Activated gamma-delta T cell treated with anti-CD3 and anti-CD28 coated beads, Interleukin-2, amount 50 U/mL, for 16 hours (primary cell): Measurements from ENCODE around the gene RBM34.

ENCODE experiments used
- DNase-seq: peaks from one replicate; pipeline ENCODE4 v3.0.0-alpha.2; 2020; ENCODE audit warnings: low read depth

RBM34 gene

DNA sequence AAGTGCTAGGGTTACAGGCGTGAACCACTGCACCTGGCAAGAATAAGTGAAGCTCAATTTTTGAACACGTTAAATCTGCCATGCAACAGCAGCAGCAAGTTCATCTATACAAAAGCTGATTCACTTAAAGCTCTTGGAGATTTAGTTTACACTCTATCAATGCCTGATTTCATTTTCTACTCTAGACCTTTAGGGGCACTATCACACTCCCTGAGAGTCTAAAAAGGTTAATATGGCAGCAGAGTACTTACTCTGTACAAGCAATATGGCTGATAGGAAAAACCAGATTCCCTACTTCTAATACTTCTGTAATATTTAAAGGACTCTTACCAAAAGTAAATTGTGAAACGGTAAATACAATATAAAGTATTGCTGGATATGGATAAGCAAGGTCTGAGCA lies 4.8 kb downstream of the RBM34 start:
- no peak for DNase-seq

DNA sequence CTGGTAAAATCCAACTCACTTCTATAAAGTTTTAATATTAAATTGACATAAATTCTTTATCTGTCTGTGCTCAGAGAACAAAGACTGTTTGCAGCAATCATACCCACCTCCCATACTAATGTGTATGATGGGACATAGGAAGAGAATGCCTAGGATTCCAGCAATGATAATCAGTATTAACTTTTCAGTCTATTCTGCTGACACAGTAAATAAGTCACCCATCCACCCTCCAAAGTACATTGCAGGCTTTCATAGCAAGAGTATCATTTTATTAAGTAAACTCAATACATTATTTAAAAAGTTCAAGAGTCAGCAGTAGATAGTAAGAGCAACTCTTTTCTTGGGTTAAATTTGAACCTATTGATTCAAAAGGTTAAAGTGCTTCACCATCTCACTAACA lies 8.8 kb downstream of the RBM34 start:
- no peak for DNase-seq

- DNase-seq, result no peak
Observed at GRCh38 chr1:235151033-235151432, 10.0 kb downstream of the RBM34 start.

- no peak for DNase-seq
Observed at GRCh38 chr1:235149824-235150223, 11.2 kb downstream of the RBM34 start.

DNA sequence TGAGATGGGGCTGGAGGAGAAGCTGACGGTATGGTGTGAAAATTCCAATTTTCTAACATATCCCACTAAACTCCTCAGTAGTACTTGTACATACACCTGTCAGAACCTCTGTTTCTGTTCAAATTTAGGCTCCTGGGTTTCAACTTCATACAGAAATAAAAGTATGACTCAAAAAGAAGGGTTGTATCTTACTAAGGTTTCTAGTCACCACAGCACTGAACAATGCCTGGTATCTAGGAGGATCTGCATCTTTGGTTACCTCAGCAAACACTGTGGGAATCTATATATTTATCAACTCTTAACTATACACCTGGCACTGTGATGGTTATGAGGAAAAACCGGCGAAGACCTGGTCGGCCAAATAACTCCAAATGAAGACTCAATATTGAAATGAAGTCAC lies 13.8 kb downstream of the RBM34 start:
- DNase-seq, result no peak

DNA sequence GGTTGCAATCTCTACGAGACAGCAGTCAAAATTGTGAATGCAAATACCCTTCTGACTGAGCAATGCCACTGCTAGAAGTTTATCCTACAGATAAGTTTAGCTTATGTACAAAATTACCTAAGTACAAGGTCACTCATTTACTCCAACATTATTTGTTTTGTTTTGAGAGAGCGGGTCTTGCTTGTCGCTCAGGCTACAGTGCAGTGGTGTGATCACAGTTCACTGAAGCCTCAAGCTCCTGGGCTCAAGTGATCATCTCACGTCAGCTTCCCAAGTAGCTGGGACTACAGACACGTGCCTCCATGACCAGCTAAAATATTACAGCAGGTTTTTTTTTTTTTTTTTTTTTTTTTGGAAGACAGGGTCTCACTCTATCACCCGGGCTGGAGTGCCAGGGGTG lies 15.4 kb downstream of the RBM34 start:
- no peak for DNase-seq

DNA sequence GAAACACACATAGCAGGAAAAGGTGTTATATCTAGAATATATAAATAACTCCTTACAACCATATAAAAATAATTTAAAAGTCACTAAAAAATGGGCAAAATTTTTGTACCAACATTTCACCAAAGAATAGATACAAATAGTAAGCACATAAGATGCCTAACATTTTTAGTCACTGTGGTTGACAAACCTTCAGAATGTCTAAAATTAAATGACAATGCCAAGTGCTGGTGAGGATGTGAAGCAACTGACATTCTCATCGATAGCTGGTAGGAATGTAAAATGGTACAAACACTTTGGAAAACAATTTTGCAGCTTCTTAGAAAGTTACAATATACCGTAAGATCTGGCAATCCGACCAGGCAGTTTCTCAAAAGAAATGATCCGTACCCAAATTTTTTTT lies 18.1 kb downstream of the RBM34 start:
- DNase-seq, result no peak

DNA sequence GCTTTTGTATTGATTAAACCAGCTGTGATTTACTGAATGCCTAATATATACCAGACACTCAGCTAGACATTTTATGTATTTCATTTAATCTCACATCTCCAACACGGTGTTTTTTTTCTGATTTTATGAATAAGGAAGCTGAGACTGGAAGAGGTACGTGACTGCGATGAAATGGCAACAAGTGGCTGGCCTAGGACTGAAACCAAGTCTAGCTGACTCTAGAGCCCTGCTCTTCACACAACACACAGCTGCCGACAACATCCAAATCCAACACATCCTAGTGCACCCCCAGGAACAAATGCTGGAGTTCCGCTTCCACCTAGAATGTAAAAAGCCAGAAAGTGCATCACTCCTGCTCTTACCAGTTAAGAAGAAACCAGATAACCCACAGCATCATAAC lies 21.7 kb downstream of the RBM34 start:
- DNase-seq, result no peak

- DNase-seq, result no peak
Observed at GRCh38 chr1:235138821-235139220, 22.2 kb downstream of the RBM34 start.

GRCh38 chr1:235136111-235136510 lies 24.9 kb downstream of the RBM34 start:
- no peak for DNase-seq

DNA sequence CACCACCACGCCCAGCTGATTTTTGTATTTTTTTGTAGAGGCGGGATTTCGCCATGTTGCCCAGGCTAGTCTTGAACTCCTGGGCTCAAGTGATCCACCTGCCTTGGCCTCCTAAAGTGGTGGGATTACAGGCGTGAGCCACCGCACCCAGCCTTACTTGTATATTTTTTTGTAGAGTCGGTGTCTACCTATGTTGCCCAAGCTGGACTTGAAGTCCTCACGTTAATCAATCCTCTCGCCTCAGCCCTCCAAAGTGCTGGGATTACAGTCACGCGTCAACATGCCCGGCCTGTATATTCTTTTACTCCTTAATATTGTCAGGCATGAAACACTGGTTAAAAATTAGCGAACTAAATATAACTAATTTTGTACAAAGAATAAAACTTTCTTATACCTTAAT lies 26.9 kb downstream of the RBM34 start:
- no peak for DNase-seq

GRCh38 chr1:235133086-235133485 lies 28.0 kb downstream of the RBM34 start:
- DNase-seq, result no peak

GRCh38 chr1:235131961-235132360 lies 29.1 kb downstream of the RBM34 start:
- no peak for DNase-seq

GRCh38 chr1:235130766-235131270 lies 30.2 kb downstream of the RBM34 start:
- no peak for DNase-seq

- no peak for DNase-seq
Observed at GRCh38 chr1:235129774-235130570, 31.1 kb downstream of the RBM34 start.

GRCh38 chr1:235128456-235129328 lies 32.4 kb downstream of the RBM34 start, which contains the start of gene TOMM20:
TOMM20 (minus strand) TSS chr1:235128837; CDS start chr1:235128715, 122 bp downstream.
- peak; percentile 92 for DNase-seq

- DNase-seq, result no peak
Observed at GRCh38 chr1:235127732-235128455, 33.2 kb downstream of the RBM34 start.

GRCh38 chr1:235127203-235127602 lies 33.8 kb downstream of the RBM34 start:
- DNase-seq, result no peak

GRCh38 chr1:235124665-235125064 lies 36.4 kb downstream of the RBM34 start:
- DNase-seq, result no peak

GRCh38 chr1:235124111-235124510 lies 36.9 kb downstream of the RBM34 start:
- no peak for DNase-seq

DNA sequence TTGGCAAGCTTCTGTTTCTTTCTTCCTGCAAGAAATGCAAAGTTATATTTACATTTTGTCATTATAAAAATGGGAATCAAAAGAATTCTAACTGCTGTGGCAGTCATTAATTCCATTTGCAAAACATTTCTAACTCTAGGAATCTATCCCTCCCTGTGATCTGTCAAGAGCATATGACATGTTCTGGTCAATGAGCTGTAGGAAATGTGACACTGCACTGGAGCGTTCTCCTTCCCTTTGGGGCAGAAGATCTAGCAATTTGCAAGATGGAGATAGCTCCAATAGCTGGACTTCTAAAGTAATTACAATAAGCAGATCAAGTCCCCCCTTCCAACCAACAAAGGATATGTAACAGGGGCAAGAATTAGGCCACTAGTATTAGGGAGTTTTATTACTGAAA lies 38.7 kb downstream of the RBM34 start:
- DNase-seq, result no peak

GRCh38 chr1:235113183-235113917 lies 47.7 kb downstream of the RBM34 start:
- no peak for DNase-seq
